Trophoblast cell (in vitro differentiated cells and primary cell): ENCODE measurements around the gene LRRC1.

Source experiments
- DNase-seq, 2 donors: peaks; one replicate each; pipeline ENCODE4 v3.0.0-alpha.2; 2016
- H2AFZ ChIP-seq: 2 replicates; pipeline ENCODE4 v1.6.1; 2013; ENCODE audit warnings: low read length, moderate library complexity, mild to moderate bottlenecking; ENCODE audit not compliant: insufficient read depth, poor library complexity
- H2AK5ac ChIP-seq: 2 replicates; pipeline ENCODE4 v1.6.1; 2013; ENCODE audit warnings: mild to moderate bottlenecking, low read length
- H2BK120ac ChIP-seq: 2 replicates; pipeline ENCODE4 v1.6.1; 2013; ENCODE audit warnings: low read length, mild to moderate bottlenecking, moderate library complexity; ENCODE audit not compliant: insufficient read depth, poor library complexity
- H2BK12ac ChIP-seq: 2 replicates; pipeline ENCODE4 v1.6.1; 2013; ENCODE audit warnings: mild to moderate bottlenecking, low read length, moderate library complexity
- H2BK5ac ChIP-seq: 2 replicates; pipeline ENCODE4 v1.6.1; 2013; ENCODE audit warnings: low read length, low read depth, moderate library complexity, mild to moderate bottlenecking; ENCODE audit not compliant: poor library complexity
- H3K14ac ChIP-seq: 2 replicates; pipeline ENCODE4 v1.6.1; 2013; ENCODE audit warnings: mild to moderate bottlenecking, low read length
- H3K18ac ChIP-seq: 2 replicates; pipeline ENCODE4 v1.6.1; 2013; ENCODE audit warnings: mild to moderate bottlenecking, low read length
- H3K23ac ChIP-seq: 2 replicates; pipeline ENCODE4 v1.6.1; 2013; ENCODE audit warnings: low read length
- H3K27ac ChIP-seq: 2 replicates; pipeline ENCODE4 v1.5.1; 2013; ENCODE audit warnings: low read depth, mild to moderate bottlenecking, inconsistent platforms, low read length, moderate library complexity
- H3K27me3 ChIP-seq: 2 replicates; pipeline ENCODE4 v1.6.1; 2013; ENCODE audit warnings: inconsistent platforms, mild to moderate bottlenecking, low read length, moderate library complexity; ENCODE audit not compliant: insufficient read depth
- H3K36me3 ChIP-seq, 2 experiments: 1 replicate in 1 of 2; 2 replicates in 1 of 2; pipeline ENCODE4 v1.6.1; 2013; ENCODE audit warnings: low read length in 2 of 2, mild to moderate bottlenecking in 2 of 2, moderate library complexity in 1 of 2; ENCODE audit not compliant: insufficient read depth in 2 of 2, control insufficient read depth in 1 of 2
- H3K4ac ChIP-seq: 2 replicates; pipeline ENCODE4 v1.6.1; 2013; ENCODE audit warnings: low read depth, mild to moderate bottlenecking, low read length, moderate library complexity
- H3K4me1 ChIP-seq, 2 experiments: 1 replicate in 1 of 2; 2 replicates in 1 of 2; pipeline ENCODE4 v1.6.1; 2013; ENCODE audit warnings: low read length in 2 of 2, mild to moderate bottlenecking in 2 of 2, moderate library complexity in 1 of 2; ENCODE audit not compliant: insufficient read depth in 2 of 2, control insufficient read depth in 1 of 2
- H3K4me2 ChIP-seq: 2 replicates; pipeline ENCODE4 v1.6.1; 2013; ENCODE audit warnings: inconsistent platforms, mild to moderate bottlenecking, low read length, moderate library complexity
- H3K4me3 ChIP-seq: 2 replicates; pipeline ENCODE4 v1.5.1; 2013; ENCODE audit warnings: mild to moderate bottlenecking, low read depth, low read length, inconsistent platforms
- H3K79me1 ChIP-seq: one replicate; pipeline ENCODE4 v1.6.1; 2013; ENCODE audit warnings: low read length
- H3K79me2 ChIP-seq: 2 replicates; pipeline ENCODE4 v1.6.1; 2013; ENCODE audit warnings: low read length, mild to moderate bottlenecking; ENCODE audit not compliant: control insufficient read depth, insufficient read depth, poor library complexity
- H3K9ac ChIP-seq: 2 replicates; pipeline ENCODE4 v1.6.1; 2013; ENCODE audit warnings: mild to moderate bottlenecking, low read length
- H3K9me3 ChIP-seq: 2 replicates; pipeline ENCODE4 v1.6.1; 2013; ENCODE audit warnings: low read depth, mild to moderate bottlenecking, control low read depth, inconsistent platforms, low read length; ENCODE audit not compliant: insufficient read depth
- H4K12ac ChIP-seq: 2 replicates; pipeline ENCODE4 v1.6.1; 2013; ENCODE audit warnings: low read depth, mild to moderate bottlenecking, low read length, moderate library complexity
- H4K8ac ChIP-seq: 2 replicates; pipeline ENCODE4 v1.6.1; 2013; ENCODE audit warnings: low read depth, mild to moderate bottlenecking, low read length, moderate library complexity
- H4K91ac ChIP-seq: one replicate; pipeline ENCODE4 v1.6.1; 2013; ENCODE audit warnings: low read depth, mild to moderate bottlenecking, low read length, moderate library complexity
- WGBS: extraction: QIAGEN DNeasy Blood & Tissue Kit; methylation state at CpG from one replicate; pipeline ENCODE4 v1.1.7; 2013; ENCODE audit warnings: missing lambda C conversion rate; ENCODE audit not compliant: insufficient read length, insufficient coverage; ENCODE audit errors: extremely low coverage; 5-methylcytosine and 5-hydroxymethylcytosine counted together

Gene LRRC1

GRCh38 chr6:53758496-53758895, 36.3 kb upstream of the LRRC1 start:
- no peak overlapping the region for H4K12ac ChIP-seq
- no peaks in the 10 kb centered on the region for H3K9me3 ChIP-seq
- H2AFZ ChIP-seq = no peak overlapping the region
- no peak overlapping the region for H3K4me3 ChIP-seq
- no peak overlapping the region for H3K27ac ChIP-seq
- H3K79me2 ChIP-seq = no peaks in the 10 kb centered on the region
- no peak overlapping the region for H3K18ac ChIP-seq
- H3K9ac ChIP-seq = no peak overlapping the region
- DNase-seq = no peak
- H2BK120ac ChIP-seq = no peak overlapping the region
- no peak overlapping the region for H3K4ac ChIP-seq
- H3K36me3 ChIP-seq = no peaks in the 10 kb centered on the region
- no CpG with 5 or more reads among the region's 1 CpG for WGBS
- H3K4me1 ChIP-seq = no peaks in the 10 kb centered on the region
- no peak overlapping the region for H2BK12ac ChIP-seq
- H3K23ac ChIP-seq = no peak overlapping the region
- no peak overlapping the region for H3K4me2 ChIP-seq
- no peaks in the 10 kb centered on the region for H3K79me1 ChIP-seq
- H3K14ac ChIP-seq = no peak overlapping the region
- no peaks in the 10 kb centered on the region for H3K27me3 ChIP-seq
- no peak overlapping the region for H2BK5ac ChIP-seq
- no peak overlapping the region for H2AK5ac ChIP-seq
- H4K91ac ChIP-seq = no peak overlapping the region
- no peak overlapping the region for H4K8ac ChIP-seq

DNA sequence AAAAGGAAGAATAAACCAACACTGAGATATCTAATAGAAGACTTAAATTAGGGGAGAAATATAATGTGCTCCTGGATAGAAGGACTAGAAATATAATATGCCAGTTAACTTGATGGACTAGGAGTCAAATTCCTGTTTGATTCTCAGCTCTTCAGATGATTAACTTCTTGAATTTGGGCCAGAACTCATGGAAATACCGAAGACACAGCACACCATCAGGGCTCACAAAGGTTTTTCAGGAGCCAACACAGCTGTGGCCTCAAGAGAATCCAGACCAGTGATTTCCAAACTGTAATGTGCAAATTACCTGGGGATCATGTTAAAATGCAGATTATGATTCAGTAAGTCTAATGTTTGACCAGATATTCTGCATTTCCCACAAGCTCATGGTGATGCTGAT, 33.8 kb upstream of the LRRC1 start:
- no peak for DNase-seq
- H3K9me3 ChIP-seq = no peaks in the 10 kb centered on the region
- no peak overlapping the region for H4K12ac ChIP-seq
- H3K79me1 ChIP-seq = no peaks in the 10 kb centered on the region
- WGBS = no CpG with 5 or more reads among the region's 1 CpG
- H3K4me1 ChIP-seq = peaks cover 2 to 4% of the 10 kb centered on the region in 2 experiments
- H4K8ac ChIP-seq = no peak overlapping the region
- no peak overlapping the region for H3K4me3 ChIP-seq
- H3K27me3 ChIP-seq = no peaks in the 10 kb centered on the region
- no peak overlapping the region for H4K91ac ChIP-seq
- no peak overlapping the region for H3K18ac ChIP-seq
- H3K14ac ChIP-seq = no peak overlapping the region
- no peaks in the 10 kb centered on the region for H3K36me3 ChIP-seq
- no peak overlapping the region for H2AFZ ChIP-seq
- no peak overlapping the region for H2BK120ac ChIP-seq
- no peak overlapping the region for H2AK5ac ChIP-seq
- H2BK12ac ChIP-seq = no peak overlapping the region
- H2BK5ac ChIP-seq = no peak overlapping the region
- H3K23ac ChIP-seq = no peak overlapping the region
- no peak overlapping the region for H3K4me2 ChIP-seq
- H3K27ac ChIP-seq = no peak overlapping the region
- no peak overlapping the region for H3K4ac ChIP-seq
- H3K79me2 ChIP-seq = no peaks in the 10 kb centered on the region
- H3K9ac ChIP-seq = no peak overlapping the region

DNA sequence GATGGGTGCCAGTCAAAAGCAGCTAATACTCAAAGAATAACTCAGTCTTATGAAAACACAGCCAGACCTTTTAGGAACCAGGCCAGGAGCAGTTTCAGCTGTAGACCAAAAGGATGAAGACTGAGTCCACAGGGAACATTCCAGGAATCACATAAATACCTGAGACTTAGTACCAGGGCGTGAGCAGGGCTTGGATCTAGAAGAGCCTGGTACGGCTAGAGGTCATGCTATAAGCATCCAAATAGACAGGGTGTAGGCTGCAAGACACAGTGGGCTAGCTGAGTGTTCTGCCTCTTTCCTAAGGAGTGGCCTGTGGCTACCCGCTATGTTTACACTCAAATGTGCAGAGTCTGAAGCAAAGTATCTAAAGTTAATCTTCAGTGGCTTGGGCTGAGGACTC, 29.5 kb upstream of the LRRC1 start:
- H2BK5ac ChIP-seq = no peak overlapping the region
- H3K18ac ChIP-seq = no peak overlapping the region
- no peak overlapping the region for H4K8ac ChIP-seq
- H2BK120ac ChIP-seq = no peak overlapping the region
- no peak overlapping the region for H3K14ac ChIP-seq
- no peak overlapping the region for H4K91ac ChIP-seq
- peaks cover 2 to 4% of the 10 kb centered on the region in 2 experiments for H3K4me1 ChIP-seq
- no peak overlapping the region for H4K12ac ChIP-seq
- no peak overlapping the region for H3K9ac ChIP-seq
- DNase-seq = peak; percentile 51 to 71
- no peaks in the 10 kb centered on the region for H3K79me2 ChIP-seq
- H2BK12ac ChIP-seq = no peak overlapping the region
- WGBS = no CpG with 5 or more reads among the region's 3 CpGs
- H2AK5ac ChIP-seq = no peak overlapping the region
- no peaks in the 10 kb centered on the region for H3K36me3 ChIP-seq
- H3K27ac ChIP-seq = no peak overlapping the region
- no peaks in the 10 kb centered on the region for H3K9me3 ChIP-seq
- no peak overlapping the region for H3K4ac ChIP-seq
- no peak overlapping the region for H3K4me3 ChIP-seq
- no peaks in the 10 kb centered on the region for H3K27me3 ChIP-seq
- H3K4me2 ChIP-seq = no peak overlapping the region
- no peaks in the 10 kb centered on the region for H3K79me1 ChIP-seq
- no peak overlapping the region for H2AFZ ChIP-seq
- no peak overlapping the region for H3K23ac ChIP-seq

- Histone ChIP-seq H3K27me3 (no peaks in the 10 kb centered on the region), H3K27ac (no peak overlapping the region), H4K91ac (no peak overlapping the region), H3K4me3 (no peak overlapping the region), H4K12ac (no peak overlapping the region), H3K4me1 (peaks cover 2 to 4% of the 10 kb centered on the region in 2 experiments), H3K4me2 (no peak overlapping the region), H2BK120ac (no peak overlapping the region), H3K14ac (no peak overlapping the region), H2AFZ (no peak overlapping the region), H3K9ac (no peak overlapping the region), H2AK5ac (no peak overlapping the region), H3K9me3 (no peaks in the 10 kb centered on the region), H3K36me3 (no peaks in the 10 kb centered on the region), H4K8ac (no peak overlapping the region), H2BK12ac (no peak overlapping the region), H2BK5ac (no peak overlapping the region), H3K23ac (no peak overlapping the region), H3K18ac (no peak overlapping the region), H3K79me2 (no peaks in the 10 kb centered on the region), H3K79me1 (no peaks in the 10 kb centered on the region), H3K4ac (no peak overlapping the region)
- no peak for DNase-seq
Measured at GRCh38 chr6:53766930-53767329, 27.9 kb upstream of the LRRC1 start.
